Subcutaneous abdominal adipose tissue (tissue), 5 donors: ENCODE measurements around the gene CEL.
"Not testable (repeated sequence)": the region's sequence is repeated elsewhere in the genome, so short reads cannot be mapped to it uniquely, and the experiment has no call there.

Experiments
- H3K27ac ChIP-seq: one replicate; pipeline ENCODE4 v1.7.0; 2013; ENCODE audit warnings: low read depth, mild to moderate bottlenecking, inconsistent platforms, low read length, moderate library complexity
- H3K27me3 ChIP-seq, 5 donors: one replicate each; pipeline ENCODE4 v1.7.0; 2013; ENCODE audit warnings: low read length in 5 of 5, inconsistent platforms in 1 of 5; ENCODE audit not compliant: control insufficient read depth in 5 of 5, insufficient read depth in 4 of 5
- H3K36me3 ChIP-seq, 5 donors: one replicate each; pipeline ENCODE4 v1.7.0; 2013; ENCODE audit warnings: low read length in 5 of 5; ENCODE audit not compliant: control insufficient read depth in 5 of 5, insufficient read depth in 5 of 5
- H3K4me1 ChIP-seq, 5 donors: one replicate each; pipeline ENCODE4 v1.7.0; 2013; ENCODE audit warnings: low read length in 5 of 5, mild to moderate bottlenecking in 3 of 5, moderate library complexity in 1 of 5; ENCODE audit not compliant: control insufficient read depth in 5 of 5, insufficient read depth in 5 of 5
- H3K4me3 ChIP-seq, 5 donors: one replicate each; pipeline ENCODE4 v1.7.0; 2013; ENCODE audit warnings: low read length in 5 of 5, low read depth in 1 of 5
- H3K9ac ChIP-seq, 5 donors: one replicate each; pipeline ENCODE4 v1.7.0; 2013; ENCODE audit warnings: low read length in 5 of 5, mild to moderate bottlenecking in 4 of 5, moderate library complexity in 3 of 5
- H3K9me3 ChIP-seq, 5 donors: one replicate each; pipeline ENCODE4 v1.7.0; 2013; ENCODE audit warnings: low read length in 5 of 5; ENCODE audit not compliant: control insufficient read depth in 5 of 5
- donor health status: healthy.
- donor health status: healthy.
- donor health status: healthy.
- donor health status: healthy.
- donor health status: healthy.

The CEL gene

DNA sequence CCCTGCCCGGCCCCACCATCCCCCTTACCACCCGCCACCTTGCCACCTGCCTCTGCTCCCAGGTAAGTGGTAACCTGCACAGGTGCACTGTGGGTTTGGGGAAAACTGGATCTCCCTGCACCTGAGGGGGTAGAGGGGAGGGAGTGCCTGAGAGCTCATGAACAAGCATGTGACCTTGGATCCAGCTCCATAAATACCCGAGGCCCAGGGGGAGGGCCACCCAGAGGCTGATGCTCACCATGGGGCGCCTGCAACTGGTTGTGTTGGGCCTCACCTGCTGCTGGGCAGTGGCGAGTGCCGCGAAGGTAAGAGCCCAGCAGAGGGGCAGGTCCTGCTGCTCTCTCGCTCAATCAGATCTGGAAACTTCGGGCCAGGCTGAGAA is at the start of gene CEL:
CEL (plus strand) TSS at position 218 of the 382 bp plus-strand sequence; CDS start at position 240, 22 bp downstream.
- H3K9me3 ChIP-seq, H3K9ac ChIP-seq, H3K27me3 ChIP-seq, H3K27ac ChIP-seq, H3K4me3 ChIP-seq: not testable (repeated sequence)
- Histone ChIP-seq H3K36me3 (peaks cover 0 to 24% (median 20%) of the 10 kb centered on the region in 5 donors), H3K4me1 (peaks cover 0 to 12% (median 6%) of the 10 kb centered on the region in 5 donors)

GRCh38 chr9:133014696-133015095 is 47.1 kb upstream of the CEL start:
- no peak overlapping the region for H3K27ac ChIP-seq
- H3K4me3 ChIP-seq = no peak overlapping the region
- H3K36me3 ChIP-seq = no peaks in the 10 kb centered on the region
- H3K4me1 ChIP-seq = no peaks in the 10 kb centered on the region
- H3K9me3 ChIP-seq = peaks cover 0 to 12% (median 6%) of the 10 kb centered on the region in 5 donors
- H3K27me3 ChIP-seq = peaks cover 0 to 4% (median 0%) of the 10 kb centered on the region in 5 donors
- no peak overlapping the region for H3K9ac ChIP-seq

DNA sequence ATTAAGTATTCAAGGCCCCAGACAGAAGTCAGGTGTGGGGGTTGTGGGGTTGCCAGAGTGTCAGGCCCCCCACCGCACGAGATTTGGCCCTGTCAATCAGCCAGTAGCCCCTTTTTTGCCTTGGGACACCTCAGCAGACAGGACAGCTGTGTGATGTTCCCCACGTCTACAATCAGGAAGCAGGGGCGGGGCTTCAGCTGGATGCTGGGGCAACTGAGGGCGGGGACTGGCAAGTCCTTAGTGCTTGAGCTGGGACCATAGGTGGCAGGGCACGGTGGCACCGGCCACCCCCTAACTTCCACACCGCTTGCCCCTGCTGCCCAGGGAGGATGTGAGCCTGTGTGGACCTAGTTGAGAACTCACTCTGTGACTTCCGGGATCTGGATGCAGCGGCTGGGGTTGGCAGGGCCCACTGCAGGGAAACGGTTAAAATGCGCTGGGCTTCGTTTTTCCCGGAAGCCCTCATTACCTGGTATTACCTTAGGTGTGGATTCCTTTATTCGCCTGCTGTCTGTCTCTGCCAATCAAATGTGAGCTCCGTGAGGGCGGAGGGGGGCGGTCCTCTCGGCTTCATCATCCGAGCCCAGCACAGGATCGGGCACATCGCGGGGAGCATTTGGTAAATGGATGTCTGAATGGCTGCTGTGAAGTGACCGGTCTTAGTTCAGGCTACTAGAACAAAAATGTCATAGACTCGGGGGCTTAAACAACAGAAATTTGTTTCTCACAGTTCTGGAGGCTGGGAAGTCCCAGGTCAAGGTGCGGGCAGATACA is 38.5 kb upstream of the CEL start:
- H3K27me3 ChIP-seq = no peaks in the 10 kb centered on the region
- no peaks in the 10 kb centered on the region for H3K9me3 ChIP-seq
- no peaks in the 10 kb centered on the region for H3K4me1 ChIP-seq
- no peak overlapping the region for H3K9ac ChIP-seq
- H3K27ac ChIP-seq = no peak overlapping the region
- no peaks in the 10 kb centered on the region for H3K36me3 ChIP-seq
- H3K4me3 ChIP-seq = no peak overlapping the region

GRCh38 chr9:133026426-133026825 is 35.4 kb upstream of the CEL start:
- Histone ChIP-seq H3K27me3 (no peaks in the 10 kb centered on the region), H3K4me3 (no peak overlapping the region), H3K36me3 (no peaks in the 10 kb centered on the region), H3K27ac (no peak overlapping the region), H3K9ac (no peak overlapping the region), H3K9me3 (no peaks in the 10 kb centered on the region), H3K4me1 (peaks cover 2 to 23% (median 15%) of the 10 kb centered on the region in 5 donors)

- Histone ChIP-seq H3K9me3 (no peaks in the 10 kb centered on the region), H3K36me3 (no peaks in the 10 kb centered on the region), H3K27me3 (no peaks in the 10 kb centered on the region), H3K27ac (no peak overlapping the region), H3K9ac (no peak overlapping the region), H3K4me1 (peaks cover 6 to 30% (median 22%) of the 10 kb centered on the region in 5 donors), H3K4me3 (no peak overlapping the region)
Measured at GRCh38 chr9:133027134-133027533, 34.6 kb upstream of the CEL start.

- Histone ChIP-seq H3K4me1 (peaks cover 6 to 36% (median 28%) of the 10 kb centered on the region in 5 donors), H3K36me3 (peaks cover 0 to 3% (median 0%) of the 10 kb centered on the region in 5 donors), H3K9ac (no peak overlapping the region), H3K27ac (no peak overlapping the region), H3K27me3 (no peaks in the 10 kb centered on the region), H3K4me3 (no peak overlapping the region), H3K9me3 (no peaks in the 10 kb centered on the region)
Measured at GRCh38 chr9:133028221-133028620, 33.6 kb upstream of the CEL start.

DNA sequence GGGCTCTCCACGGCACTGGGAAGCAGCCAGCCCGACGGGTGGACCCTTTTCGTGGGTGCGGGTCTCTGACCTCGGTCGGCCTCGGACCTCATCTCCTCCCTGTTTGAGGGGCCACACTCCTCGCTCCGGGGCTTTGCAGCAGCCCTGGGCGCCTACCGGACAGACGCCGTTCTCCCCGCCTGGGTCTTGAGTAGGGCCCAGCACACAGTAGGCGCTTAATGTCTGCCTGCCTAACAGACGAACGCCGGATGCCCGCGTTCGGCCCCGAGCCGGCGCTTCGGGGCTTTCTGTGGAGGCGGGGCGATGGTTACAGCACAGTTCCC is 31.8 kb upstream of the CEL start:
- Histone ChIP-seq H3K4me1 (peaks cover 6 to 40% (median 28%) of the 10 kb centered on the region in 5 donors), H3K9ac (peak overlapping the region; percentile 79 to 99 (median 94)), H3K4me3 (peak overlapping the region; percentile 77 to 97 (median 96)), H3K36me3 (peaks cover 0 to 10% (median 4%) of the 10 kb centered on the region in 5 donors), H3K27ac (peak overlapping the region; percentile 92), H3K27me3 (no peaks in the 10 kb centered on the region), H3K9me3 (no peaks in the 10 kb centered on the region)

- Histone ChIP-seq H3K27ac (peak within 1 kb of the TSS; percentile 92), H3K4me3 (peak within 1 kb of the TSS; percentile 93 to 97 (median 96)), H3K4me1 (peaks cover 6 to 45% (median 33%) of the 10 kb centered on the region in 5 donors), H3K9ac (peak within 1 kb of the TSS; percentile 79 to 99 (median 94)), H3K36me3 (peaks cover 0 to 10% (median 4%) of the 10 kb centered on the region in 5 donors), H3K27me3 (no peaks in the 10 kb centered on the region), H3K9me3 (no peaks in the 10 kb centered on the region)
Measured at GRCh38 chr9:133030317-133031129, 31.3 kb upstream of the CEL start, which contains the start of gene GTF3C5. TSS of gene GTF3C5 (plus strand) at chr9:133030997. CDS start at chr9:133031012, 15 bp downstream.

GRCh38 chr9:133031130-133031422 is 30.7 kb upstream of the CEL start:
- Histone ChIP-seq H3K36me3 (peaks cover 0 to 10% (median 4%) of the 10 kb centered on the region in 5 donors), H3K9ac (peak overlapping the region; percentile 77 to 99 (median 86)), H3K27me3 (no peaks in the 10 kb centered on the region), H3K27ac (peak overlapping the region; percentile 92), H3K9me3 (no peaks in the 10 kb centered on the region), H3K4me3 (peak overlapping the region; percentile 93 to 97 (median 96)), H3K4me1 (peaks cover 6 to 50% (median 34%) of the 10 kb centered on the region in 5 donors)

DNA sequence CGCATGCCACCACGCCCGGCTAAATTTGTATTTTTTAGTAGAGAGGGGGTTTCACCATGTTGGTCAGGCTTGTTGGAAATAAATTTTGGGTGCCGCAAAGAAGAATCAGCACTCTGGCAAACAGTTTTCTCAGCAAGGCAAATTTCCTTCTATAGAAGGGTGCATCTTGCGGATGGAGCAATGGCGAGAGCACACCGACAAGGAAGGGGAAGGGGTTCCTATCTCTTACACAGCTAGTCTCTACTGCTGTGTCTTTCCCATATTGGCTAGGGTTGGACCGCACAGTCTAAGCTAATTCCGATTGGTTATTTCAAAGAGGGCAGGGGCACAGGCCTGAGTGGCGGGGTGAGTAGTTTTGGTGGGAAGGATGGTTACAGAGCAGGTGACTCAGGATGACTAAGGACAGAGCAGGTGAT is 30.3 kb upstream of the CEL start:
- Histone ChIP-seq H3K4me1 (peaks cover 6 to 51% (median 34%) of the 10 kb centered on the region in 5 donors), H3K27ac (peak overlapping the region; percentile 92), H3K27me3 (no peaks in the 10 kb centered on the region), H3K9me3 (no peaks in the 10 kb centered on the region), H3K36me3 (peaks cover 0 to 10% (median 4%) of the 10 kb centered on the region in 5 donors), H3K4me3 (peak overlapping the region; percentile 93 to 97 (median 96)), H3K9ac (peak overlapping the region; percentile 77 to 99 (median 86))
